IMR-90 (cell line): ENCODE results near the gene MRPL17. TPM values are rescaled to one million over a fixed set of nuclear protein-coding genes. Genes with fewer than 3 reads are reported as not detected.

Source experiments
- ATAC-seq: fragments of 200-7000 bp; cut with Tn5 transposase; 2 replicates; pipeline ENCODE4 v1.9.1; 2020; ENCODE audit warnings: low read depth, mild to moderate bottlenecking, moderate library complexity
- BruUV-seq: library from RNA; stranded (reverse); fragments of 400-500 nt; replicated peaks from 2 replicates; lab custom pipeline; 2021; lab: Mats Ljungman, UMichigan
- CTCF ChIA-PET: fragments of 300-600 bp; formaldehyde crosslinking; extraction: SDS; loops from one replicate; lab custom pipeline; 2021; ENCODE audit warnings: antibody characterized with exemption; lab: Yijun Ruan, JAX
- POLR2A ChIA-PET: fragments of 300-600 bp; sonication (Branson Sonifier 250); formaldehyde crosslinking; loops from one replicate; lab custom pipeline; 2022; ENCODE audit warnings: antibody characterized with exemption; ENCODE audit not compliant: unreplicated experiment; lab: Charles Lee
- DNase-seq: peaks from one replicate; pipeline ENCODE4 v3.0.0; 2013
- H2AFZ ChIP-seq: replicated peaks from 2 replicates; pipeline ENCODE3; 2013; ENCODE audit warnings: low read length, mild to moderate bottlenecking; ENCODE audit not compliant: poor library complexity
- H2AK5ac ChIP-seq: 2 replicates; pipeline ENCODE4 v1.6.1; 2013; ENCODE audit warnings: low read depth, low read length, inconsistent platforms
- H2AK9ac ChIP-seq: replicated peaks from 2 replicates; pipeline ENCODE3; 2013; ENCODE audit warnings: mild to moderate bottlenecking, low read depth, low read length, moderate library complexity; ENCODE audit not compliant: poor library complexity
- H2BK120ac ChIP-seq: 2 replicates; pipeline ENCODE4 v1.6.1; 2013; ENCODE audit warnings: low read depth, low read length, inconsistent platforms
- H2BK15ac ChIP-seq: 3 replicates; pipeline ENCODE4 v1.6.1; 2013; ENCODE audit warnings: low read depth, low read length, inconsistent platforms
- H2BK20ac ChIP-seq: 2 replicates; pipeline ENCODE4 v1.6.1; 2013; ENCODE audit warnings: low read depth, mild to moderate bottlenecking, inconsistent platforms, low read length, moderate library complexity
- H2BK5ac ChIP-seq: 2 replicates; pipeline ENCODE4 v1.6.1; 2013; ENCODE audit warnings: mild to moderate bottlenecking, low read depth, low read length, inconsistent platforms; ENCODE audit not compliant: poor library complexity, severe bottlenecking
- H3K14ac ChIP-seq: replicated peaks from 2 replicates; pipeline ENCODE4 v1.6.1; 2013; ENCODE audit warnings: low read depth, low read length, inconsistent platforms
- H3K18ac ChIP-seq: 2 replicates; pipeline ENCODE4 v1.6.1; 2013; ENCODE audit warnings: low read depth, low read length, control low read depth
- H3K23ac ChIP-seq: 2 replicates; pipeline ENCODE4 v1.6.1; 2013; ENCODE audit warnings: low read depth, low read length, inconsistent platforms
- H3K27ac ChIP-seq: 2 replicates; pipeline ENCODE4 v1.5.1; 2013; ENCODE audit warnings: mild to moderate bottlenecking, control low read depth, low read length; ENCODE audit not compliant: insufficient read depth
- H3K27me3 ChIP-seq: 2 replicates; pipeline ENCODE4 v1.6.1; 2013; ENCODE audit warnings: low read length; ENCODE audit not compliant: control insufficient read depth, insufficient read depth
- H3K36me3 ChIP-seq: 2 replicates; pipeline ENCODE4 v1.6.1; 2013; ENCODE audit warnings: low read length, mixed read lengths; ENCODE audit not compliant: control insufficient read depth, insufficient read depth
- H3K4ac ChIP-seq: 2 replicates; pipeline ENCODE4 v1.6.1; 2013; ENCODE audit warnings: low read depth, low read length, inconsistent platforms
- H3K4me1 ChIP-seq: 2 replicates; pipeline ENCODE4 v1.6.1; 2013; ENCODE audit warnings: low read length, mixed read lengths; ENCODE audit not compliant: control insufficient read depth, insufficient read depth
- H3K4me2 ChIP-seq: 2 replicates; pipeline ENCODE4 v1.6.1; 2013; ENCODE audit warnings: low read depth, mild to moderate bottlenecking, control low read depth, low read length, moderate library complexity
- H3K4me3 ChIP-seq: 2 replicates; pipeline ENCODE4 v1.5.1; 2013; ENCODE audit warnings: low read depth, mild to moderate bottlenecking, control low read depth, low read length, moderate library complexity; ENCODE audit not compliant: insufficient read depth
- H3K56ac ChIP-seq: 2 replicates; pipeline ENCODE4 v1.6.1; 2013; ENCODE audit warnings: low read length, inconsistent platforms; ENCODE audit not compliant: insufficient read depth; ENCODE audit errors: extremely low read depth
- H3K79me1 ChIP-seq, 2 experiments: 2 replicates each; pipeline ENCODE4 v1.6.1; 2013; ENCODE audit warnings: low read length in 2 of 2, inconsistent platforms in 1 of 2, low read depth in 1 of 2
- H3K9ac ChIP-seq: 2 replicates; pipeline ENCODE4 v1.6.1; 2013; ENCODE audit warnings: low read depth, low read length, control low read depth
- H3K9me1 ChIP-seq: 2 replicates; pipeline ENCODE4 v1.6.1; 2013; ENCODE audit warnings: low read length, inconsistent platforms; ENCODE audit not compliant: insufficient read depth
- H3K9me3 ChIP-seq: 2 replicates; pipeline ENCODE4 v1.6.1; 2013; ENCODE audit warnings: low read length; ENCODE audit not compliant: control insufficient read depth, insufficient read depth
- H4K20me1 ChIP-seq: 2 replicates; pipeline ENCODE4 v1.6.1; 2013; ENCODE audit warnings: low read length, inconsistent platforms; ENCODE audit not compliant: insufficient read depth
- H4K5ac ChIP-seq: 2 replicates; pipeline ENCODE4 v1.6.1; 2013; ENCODE audit warnings: mild to moderate bottlenecking, low read depth, low read length, control low read depth
- H4K8ac ChIP-seq, 2 experiments: 2 replicates each; pipeline ENCODE4 v1.6.1; 2013; ENCODE audit warnings: low read depth in 2 of 2, low read length in 2 of 2, control low read depth in 1 of 2, inconsistent platforms in 1 of 2
- H4K91ac ChIP-seq: 2 replicates; pipeline ENCODE4 v1.6.1; 2013; ENCODE audit warnings: low read depth, low read length, inconsistent platforms; ENCODE audit not compliant: insufficient read depth
- BHLHE40 ChIP-seq: fragments of 150-350 bp; IDR thresholded peaks from 2 replicates; pipeline ENCODE4 v1.6.1; 2016; ENCODE audit warnings: mild to moderate bottlenecking, low read depth, low read length
- CEBPB ChIP-seq: IDR thresholded peaks from 2 replicates; pipeline ENCODE4 v1.6.1; 2012; ENCODE audit warnings: low read depth, low read length, improper control_type of control experiment
- CHD1 ChIP-seq: IDR thresholded peaks from 2 replicates; pipeline ENCODE4 v1.6.1; 2012; ENCODE audit warnings: low read depth, low read length, improper control_type of control experiment
- CTCF ChIP-seq: conservative IDR thresholded peaks from 2 replicates; pipeline ENCODE4 v1.5.1; 2012; ENCODE audit warnings: mild to moderate bottlenecking, low read depth, low read length, improper control_type of control experiment
- ELK1 ChIP-seq: fragments of 150-350 bp; IDR thresholded peaks from 2 replicates; pipeline ENCODE4 v1.6.1; 2016; ENCODE audit warnings: low read depth, mild to moderate bottlenecking, low read length, moderate library complexity, borderline replicate concordance
- FOS ChIP-seq: fragments of 150-350 bp; IDR thresholded peaks from 2 replicates; pipeline ENCODE4 v1.6.1; 2016; ENCODE audit warnings: low read depth, low read length
- MAFK ChIP-seq: IDR thresholded peaks from 2 replicates; pipeline ENCODE4 v1.6.1; 2012; ENCODE audit warnings: low read depth, low read length, improper control_type of control experiment
- MAZ ChIP-seq: IDR thresholded peaks from 2 replicates; pipeline ENCODE4 v1.6.1; 2012; ENCODE audit warnings: low read depth, mild to moderate bottlenecking, low read length, improper control_type of control experiment, moderate library complexity, borderline replicate concordance
- MXI1 ChIP-seq: IDR thresholded peaks from 2 replicates; pipeline ENCODE4 v1.6.1; 2012; ENCODE audit warnings: low read depth, mild to moderate bottlenecking, low read length, moderate library complexity, borderline replicate concordance
- NFE2L2 ChIP-seq: fragments of 150-350 bp; IDR thresholded peaks from 2 replicates; pipeline ENCODE4 v1.6.1; 2016; ENCODE audit warnings: low read depth, mild to moderate bottlenecking, low read length
- POLR2A ChIP-seq: IDR thresholded peaks from 2 replicates; pipeline ENCODE4 v1.6.1; 2012; ENCODE audit warnings: mild to moderate bottlenecking, low read depth, low read length
- RAD21 ChIP-seq: IDR thresholded peaks from 2 replicates; pipeline ENCODE4 v1.6.1; 2012; ENCODE audit warnings: low read length, improper control_type of control experiment
- RCOR1 ChIP-seq: IDR thresholded peaks from 2 replicates; pipeline ENCODE4 v1.6.1; 2012; ENCODE audit warnings: mild to moderate bottlenecking, low read length, improper control_type of control experiment; ENCODE audit not compliant: insufficient replicate concordance
- RFX5 ChIP-seq: IDR thresholded peaks from 2 replicates; pipeline ENCODE4 v1.8.0; 2012; ENCODE audit warnings: low read depth, mild to moderate bottlenecking, low read length, moderate library complexity
- SMC3 ChIP-seq: fragments of 150-350 bp; IDR thresholded peaks from 2 replicates; pipeline ENCODE4 v1.6.1; 2016; ENCODE audit warnings: low read depth, mild to moderate bottlenecking, antibody characterized with exemption, low read length, moderate library complexity
- USF2 ChIP-seq: fragments of 150-350 bp; IDR thresholded peaks from 2 replicates; pipeline ENCODE4 v1.6.1; 2017; ENCODE audit warnings: mild to moderate bottlenecking, antibody characterized with exemption, low read length, low read depth
- WGBS, 2 experiments: methylation state at CpG; one replicate each; pipeline versions ENCODE4 v1.1.5 to v1.1.7; 2013; ENCODE audit warnings: missing lambda C conversion rate in 2 of 2; ENCODE audit not compliant: insufficient read length in 1 of 2; ENCODE audit errors: extremely low coverage in 2 of 2; 5-methylcytosine and 5-hydroxymethylcytosine counted together
- dilution Hi-C: fragments of 300-500 bp; cut with HindIII; formaldehyde crosslinking; loops from one replicate; pipeline ENCODE4 v1.14.3; 2018; ENCODE audit warnings: low sequenced_read_pairs; ENCODE audit not compliant: unreplicated experiment
- in situ Hi-C: fragments of 300-500 bp; cut with MboI; formaldehyde crosslinking; loops from 3 replicates; pipeline ENCODE4 v1.14.3; 2019; ENCODE audit warnings: low sequenced_read_pairs, inconsistent platforms, mixed read lengths
- intact Hi-C: fragments of 100-400 bp; cut with micrococcal nuclease; formaldehyde crosslinking; loops from 2 replicates; pipeline ENCODE4 v1.10.0; 2022
- polyA plus RNA-seq, 3 experiments: library from polyadenylated mRNA; depleted of rRNA; stranded (reverse); fragments of >200 nt; gene quantifications; 2 replicates each; pipeline ENCODE4 v1.2.3, GENCODE V29; 2012; ENCODE audit warnings: low replicate concordance in 1 of 3
- total RNA-seq: library from RNA; depleted of rRNA; stranded (reverse); fragments of >200 nt; gene quantifications from 2 replicates; pipeline ENCODE4 v1.2.3, GENCODE V29; 2012

MRPL17 gene
- total and polyA plus RNA-seq, 2 of the 4 experiments (the other 2 are of a cell fraction): 70.3 to 85.2 TPM

- Histone ChIP-seq H2BK15ac (no peak overlapping the region), H3K18ac (no peak overlapping the region), H3K4me2 (no peak overlapping the region), H4K91ac (no peak overlapping the region), H2BK120ac (no peak overlapping the region), H2AK9ac (no peak overlapping the region), H3K79me1 (peaks cover 0 to 3% of the 10 kb centered on the region in 2 experiments; a peak in 2 of 4 replicates), H3K4me1 (peaks cover 10% of the 10 kb centered on the region), H3K27ac (no peak overlapping the region), H3K9ac (no peak overlapping the region), H3K14ac (no peak overlapping the region), H2BK5ac (no peak overlapping the region), H3K56ac (no peak overlapping the region), H3K9me3 (no peaks in the 10 kb centered on the region), H2BK20ac (no peak overlapping the region; the same call in 1 of the 2 replicates), H3K23ac (no peak overlapping the region), H2AK5ac (no peak overlapping the region), H3K27me3 (no peaks in the 10 kb centered on the region), H3K36me3 (peaks cover 25% of the 10 kb centered on the region), H2AFZ (no peak overlapping the region), H4K8ac (no peak overlapping the region), H3K4ac (peak overlapping the region; percentile 24), H4K5ac (no peak overlapping the region), H4K20me1 (peaks cover 4% of the 10 kb centered on the region; the same call in 1 of the 2 replicates), H3K4me3 (no peak overlapping the region), H3K9me1 (no peaks in the 10 kb centered on the region; the same call in 1 of the 2 replicates)
- TF ChIP-seq MXI1 (no peak), BHLHE40 (no peak), RAD21 (no peak), RFX5 (no peak), CTCF (no peak), FOS (no peak), POLR2A (no peak), CEBPB (no peak), SMC3 (no peak), ELK1 (no peak), NFE2L2 (no peak), MAFK (no peak), CHD1 (no peak), MAZ (no peak), RCOR1 (no peak), USF2 (no peak)
- in situ Hi-C loops: no loop called here
- no peak for ATAC-seq
- intact Hi-C loops: no loop called here
- no peak for DNase-seq
- WGBS, 2 experiments: 88% methylated on average over 2 of the region's 4 CpGs; no CpG with 5 or more reads in 1 of the 2 experiments
- POLR2A ChIA-PET: no interaction called here
- dilution Hi-C loops: no loop called here
- BruUV-seq: no TSS peak
- CTCF ChIA-PET: interaction anchor here (1.1 kb wide), 1 partner anchor 45 kb away, joined by 3 read pairs; the partner anchor contains the start of gene MRPL17
These were observed 44.7 kb downstream of the MRPL17 start for GRCh38 chr11:6638429-6638828.
